AG10803 (cell line): ENCODE results near the gene PLAAT5.

ENCODE experiments used
- DNase-seq: peaks from one replicate; pipeline ENCODE4 v3.0.0; 2010; ENCODE audit warnings: low read depth
- H3K4me3 ChIP-seq: 2 replicates; pipeline ENCODE4 v1.5.1; 2011; ENCODE audit warnings: mild to moderate bottlenecking, low read length, control low read depth
- CTCF ChIP-seq: conservative IDR thresholded peaks from 2 replicates; pipeline ENCODE4 v1.5.1; 2011; ENCODE audit warnings: mild to moderate bottlenecking, low read length, control low read depth, inconsistent platforms

Gene PLAAT5

GRCh38 chr11:63493127-63493526 is 2.2 kb upstream of the PLAAT5 start:
- TF ChIP-seq CTCF: no peak
- DNase-seq: no peak
- no peak overlapping the region for H3K4me3 ChIP-seq

GRCh38 chr11:63492441-63492840 is 1.5 kb upstream of the PLAAT5 start:
- DNase-seq: no peak
- no peak for TF ChIP-seq CTCF
- no peak overlapping the region for H3K4me3 ChIP-seq

GRCh38 chr11:63491636-63492372 is 837 bp upstream of the PLAAT5 start:
- no peak for TF ChIP-seq CTCF

GRCh38 chr11:63491240-63491587 is 247 bp upstream of the PLAAT5 start:
- peak overlapping the region; percentile 31 for H3K4me3 ChIP-seq
- TF ChIP-seq CTCF: no peak
- DNase-seq: no peak

More at GRCh38 chr11:63491636-63492372, 837 bp upstream of the PLAAT5 start:
- H3K4me3 ChIP-seq: no peak overlapping the region
- no peak for DNase-seq

GRCh38 chr11:63489879-63490278 is 1.1 kb downstream of the PLAAT5 start:
- TF ChIP-seq CTCF: no peak
- DNase-seq: peak; percentile 22

GRCh38 chr11:63488789-63489188 is 2.2 kb downstream of the PLAAT5 start:
- no peak overlapping the region for H3K4me3 ChIP-seq
- DNase-seq: no peak
- TF ChIP-seq CTCF: no peak

More at GRCh38 chr11:63489879-63490278, 1.1 kb downstream of the PLAAT5 start:
- no peak overlapping the region for H3K4me3 ChIP-seq

- TF ChIP-seq CTCF: no peak
- no peak overlapping the region for H3K4me3 ChIP-seq
- no peak for DNase-seq
Measured at GRCh38 chr11:63485777-63486176, 5.2 kb downstream of the PLAAT5 start.
